Tibial nerve (tissue), 4 donors: ENCODE measurements around the gene RIIAD1.

ENCODE experiments used
- CTCF ChIP-seq, 5 experiments: fragments of 200-600 bp in 3 of 5; fragments of 450-650 bp in 2 of 5; sonication (generic) in 3 of 5; IDR thresholded peaks; one replicate each; pipeline ENCODE4 v1.5.1; 2016 to 2019; ENCODE audit warnings: antibody characterized with exemption in 5 of 5, mild to moderate bottlenecking in 3 of 5, moderate library complexity in 2 of 5
- EP300 ChIP-seq, 2 donors: sonication (generic); formaldehyde crosslinking; IDR thresholded peaks; one replicate each; pipeline ENCODE4 v1.6.1; 2017; ENCODE audit warnings: antibody characterized with exemption in 2 of 2, mild to moderate bottlenecking in 1 of 2

GRCh38 chr1:151714820-151715725 lies 6.2 kb upstream of the RIIAD1 start:
- no peak for TF ChIP-seq CTCF (IDR thresholded peaks at IDR 0.05)
- no peak for TF ChIP-seq EP300 (IDR thresholded peaks at IDR 0.05)
